Neural progenitor cell (in vitro differentiated cells): Measurements from ENCODE around the gene MPRIP. TPM values are rescaled to one million over a fixed set of nuclear protein-coding genes. Genes with fewer than 3 reads are reported as not detected.

Source experiments
- DNase-seq: peaks from one replicate; pipeline ENCODE4 v3.0.0-alpha.2; 2016; ENCODE audit warnings: low spot score
- H2AFZ ChIP-seq: fragments of 200-600 bp; sonication (generic); replicated peaks from 2 replicates; pipeline ENCODE4 v1.6.1; 2016; ENCODE audit warnings: antibody characterized with exemption
- H3F3A ChIP-seq: fragments of 200-600 bp; sonication (generic); 2 replicates; pipeline ENCODE4 v1.6.1; 2016; ENCODE audit warnings: antibody characterized with exemption, low read depth
- H3K27ac ChIP-seq: fragments of 200-600 bp; sonication (generic); 2 replicates; pipeline ENCODE4 v1.5.1; 2016; ENCODE audit warnings: mild to moderate bottlenecking
- H3K27me3 ChIP-seq: fragments of 200-600 bp; sonication (generic); 2 replicates; pipeline ENCODE4 v1.6.1; 2016; ENCODE audit warnings: mild to moderate bottlenecking, moderate library complexity
- H3K36me3 ChIP-seq: fragments of 200-600 bp; sonication (generic); 2 replicates; pipeline ENCODE4 v1.5.1; 2016
- H3K4me1 ChIP-seq: fragments of 200-600 bp; sonication (generic); 2 replicates; pipeline ENCODE4 v1.6.1; 2016; ENCODE audit warnings: mixed run types
- H3K4me2 ChIP-seq: fragments of 200-600 bp; sonication (generic); 2 replicates; pipeline ENCODE4 v1.6.1; 2016
- H3K4me3 ChIP-seq: fragments of 200-600 bp; sonication (generic); 2 replicates; pipeline ENCODE4 v1.5.1; 2016
- H3K79me2 ChIP-seq: fragments of 200-600 bp; sonication (generic); 2 replicates; pipeline ENCODE4 v1.6.1; 2016; ENCODE audit warnings: low read depth
- H3K9ac ChIP-seq: fragments of 200-600 bp; sonication (generic); 2 replicates; pipeline ENCODE4 v1.6.1; 2016
- H3K9me3 ChIP-seq: fragments of 200-600 bp; sonication (generic); 2 replicates; pipeline ENCODE4 v1.5.1; 2016; ENCODE audit warnings: low read depth
- H4K20me1 ChIP-seq: fragments of 200-600 bp; sonication (generic); 2 replicates; pipeline ENCODE4 v1.6.1; 2016; ENCODE audit warnings: low read depth
- H3K27ac Mint-ChIP-seq: 3 replicates; pipeline ENCODE4 v1.8.0; 2021; ENCODE audit warnings: mixed read lengths
- H3K27me3 Mint-ChIP-seq: 2 replicates; pipeline ENCODE4 v1.8.0; 2022; ENCODE audit warnings: low read depth, mild to moderate bottlenecking, inconsistent platforms, moderate library complexity, mixed read lengths; ENCODE audit not compliant: insufficient read depth
- H3K36me3 Mint-ChIP-seq: 3 replicates; pipeline ENCODE4 v1.8.0; 2021; ENCODE audit warnings: mixed read lengths
- H3K4me1 Mint-ChIP-seq: 3 replicates; pipeline ENCODE4 v1.8.0; 2021; ENCODE audit warnings: mixed read lengths
- H3K4me3 Mint-ChIP-seq: 3 replicates; pipeline ENCODE4 v1.8.0; 2021; ENCODE audit warnings: mild to moderate bottlenecking, moderate library complexity, mixed read lengths
- H3K9me3 Mint-ChIP-seq: 3 replicates; pipeline ENCODE4 v1.8.0; 2020; ENCODE audit warnings: mixed read lengths
- EZH2 ChIP-seq: fragments of 200-600 bp; sonication (generic); IDR thresholded peaks from 2 replicates; pipeline ENCODE4 v1.6.1; 2017; ENCODE audit warnings: antibody characterized with exemption, mild to moderate bottlenecking, moderate library complexity
- EZH2phosphoT487 ChIP-seq: fragments of 200-600 bp; sonication (generic); IDR thresholded peaks from 2 replicates; pipeline ENCODE4 v1.6.1; 2017; ENCODE audit warnings: antibody characterized with exemption
- total RNA-seq: library from RNA; depleted of rRNA; stranded (reverse); fragments of >200 nt; gene quantifications from 2 replicates; pipeline ENCODE4 v1.2.3, GENCODE V29; 2015; ENCODE audit warnings: low replicate concordance
- TF ChIP-seq, protein P1 (sequence below): fragments of 200-600 bp; sonication (generic); IDR thresholded peaks from 2 replicates; pipeline ENCODE4 v1.5.1; 2017; ENCODE audit warnings: antibody characterized with exemption, mild to moderate bottlenecking

Gene MPRIP
- total RNA-seq, 1 donor from 2014 or later, result 42.1 TPM

DNA sequence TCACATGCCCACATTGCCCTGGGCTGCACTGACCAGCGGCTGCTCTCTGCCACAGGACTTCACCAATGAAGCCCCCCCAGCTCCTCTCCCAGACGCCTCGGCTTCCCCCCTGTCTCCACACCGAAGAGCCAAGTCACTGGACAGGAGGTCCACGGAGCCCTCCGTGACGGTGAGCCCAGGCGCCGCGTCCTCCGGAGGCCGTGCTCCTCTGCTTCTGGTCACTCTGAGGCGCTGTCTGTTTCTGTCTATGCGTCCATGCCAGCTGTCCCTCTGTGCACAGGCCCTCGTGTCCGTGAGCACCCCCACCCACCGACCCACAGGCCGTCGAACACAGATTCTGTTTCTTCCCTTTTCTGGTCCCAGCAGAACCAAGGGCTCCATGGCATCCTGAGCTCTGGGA lies 101.2 kb downstream of the MPRIP start:
- Mint-ChIP-seq H3K9me3 (no peaks in the 10 kb centered on the region), H3K36me3 (peaks cover 28% of the 10 kb centered on the region), H3K27me3 (peaks cover 6% of the 10 kb centered on the region), H3K27ac (no peak overlapping the region), H3K4me1 (peaks cover 7% of the 10 kb centered on the region), H3K4me3 (no peak overlapping the region)
- TF ChIP-seq EZH2 (no peak), EZH2phosphoT487 (no peak)
- TF ChIP-seq, protein P1, sequence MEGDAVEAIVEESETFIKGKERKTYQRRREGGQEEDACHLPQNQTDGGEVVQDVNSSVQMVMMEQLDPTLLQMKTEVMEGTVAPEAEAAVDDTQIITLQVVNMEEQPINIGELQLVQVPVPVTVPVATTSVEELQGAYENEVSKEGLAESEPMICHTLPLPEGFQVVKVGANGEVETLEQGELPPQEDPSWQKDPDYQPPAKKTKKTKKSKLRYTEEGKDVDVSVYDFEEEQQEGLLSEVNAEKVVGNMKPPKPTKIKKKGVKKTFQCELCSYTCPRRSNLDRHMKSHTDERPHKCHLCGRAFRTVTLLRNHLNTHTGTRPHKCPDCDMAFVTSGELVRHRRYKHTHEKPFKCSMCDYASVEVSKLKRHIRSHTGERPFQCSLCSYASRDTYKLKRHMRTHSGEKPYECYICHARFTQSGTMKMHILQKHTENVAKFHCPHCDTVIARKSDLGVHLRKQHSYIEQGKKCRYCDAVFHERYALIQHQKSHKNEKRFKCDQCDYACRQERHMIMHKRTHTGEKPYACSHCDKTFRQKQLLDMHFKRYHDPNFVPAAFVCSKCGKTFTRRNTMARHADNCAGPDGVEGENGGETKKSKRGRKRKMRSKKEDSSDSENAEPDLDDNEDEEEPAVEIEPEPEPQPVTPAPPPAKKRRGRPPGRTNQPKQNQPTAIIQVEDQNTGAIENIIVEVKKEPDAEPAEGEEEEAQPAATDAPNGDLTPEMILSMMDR, result no peak
- no peaks in the 10 kb centered on the region for H3K4me1 ChIP-seq
- no peak for DNase-seq
- no peaks in the 10 kb centered on the region for H3K79me2 ChIP-seq
- H4K20me1 ChIP-seq, result no peaks in the 10 kb centered on the region
- H3K4me3 ChIP-seq, result no peak overlapping the region
- H3K9me3 ChIP-seq, result no peaks in the 10 kb centered on the region
- H3K27ac ChIP-seq, result no peak overlapping the region
- no peaks in the 10 kb centered on the region for H3F3A ChIP-seq
- H2AFZ ChIP-seq, result no peak overlapping the region
- H3K4me2 ChIP-seq, result no peak overlapping the region
- no peaks in the 10 kb centered on the region for H3K27me3 ChIP-seq
- H3K36me3 ChIP-seq, result no peaks in the 10 kb centered on the region
- H3K9ac ChIP-seq, result no peak overlapping the region

DNA sequence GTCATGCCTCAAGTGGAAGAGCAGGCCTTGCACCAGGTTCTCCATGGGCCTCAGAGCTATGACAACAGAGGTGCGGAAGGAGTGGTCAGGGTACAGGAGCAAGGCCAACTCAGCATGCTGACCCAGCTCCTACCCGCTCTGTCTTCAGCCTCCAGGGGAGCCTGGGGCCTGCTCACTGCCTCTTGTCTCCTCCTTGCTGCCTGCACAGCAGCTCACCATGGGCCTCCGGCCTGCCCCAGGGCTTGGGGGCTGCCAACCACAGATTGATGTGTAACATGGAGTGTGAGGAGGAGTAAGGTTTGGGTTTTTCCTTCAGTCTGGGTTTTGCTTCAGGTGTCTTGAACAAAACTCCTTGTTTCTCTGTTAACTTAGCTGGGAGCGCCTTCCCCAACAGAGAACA lies 101.8 kb downstream of the MPRIP start:
- H3K4me1 Mint-ChIP-seq, result peaks cover 7% of the 10 kb centered on the region
- H3K9me3 Mint-ChIP-seq, result no peaks in the 10 kb centered on the region
- H3K4me3 Mint-ChIP-seq, result no peak overlapping the region
- Histone ChIP-seq H3F3A (no peaks in the 10 kb centered on the region), H3K9ac (no peak overlapping the region), H4K20me1 (no peaks in the 10 kb centered on the region), H3K4me3 (no peak overlapping the region), H3K79me2 (no peaks in the 10 kb centered on the region), H3K36me3 (no peaks in the 10 kb centered on the region), H3K27me3 (no peaks in the 10 kb centered on the region), H2AFZ (no peak overlapping the region), H3K9me3 (no peaks in the 10 kb centered on the region), H3K4me2 (no peak overlapping the region), H3K4me1 (no peaks in the 10 kb centered on the region), H3K27ac (no peak overlapping the region)
- TF ChIP-seq, protein P1, result no peak
- TF ChIP-seq EZH2 (no peak), EZH2phosphoT487 (no peak)
- peaks cover 28% of the 10 kb centered on the region for H3K36me3 Mint-ChIP-seq
- DNase-seq, result no peak
- no peak overlapping the region for H3K27ac Mint-ChIP-seq
- peaks cover 6% of the 10 kb centered on the region for H3K27me3 Mint-ChIP-seq

- no peaks in the 10 kb centered on the region for H3K36me3 ChIP-seq
- H3K27me3 ChIP-seq, result no peaks in the 10 kb centered on the region
- no peak for DNase-seq
- H3K4me1 Mint-ChIP-seq, result peaks cover 7% of the 10 kb centered on the region
- peaks cover 10% of the 10 kb centered on the region for H3K27me3 Mint-ChIP-seq
- no peak overlapping the region for H3K4me3 ChIP-seq
- H3K4me1 ChIP-seq, result no peaks in the 10 kb centered on the region
- H3K36me3 Mint-ChIP-seq, result peaks cover 32% of the 10 kb centered on the region
- no peak overlapping the region for H3K9ac ChIP-seq
- H3K4me2 ChIP-seq, result no peak overlapping the region
- H3K27ac Mint-ChIP-seq, result peak overlapping the region; percentile 37
- TF ChIP-seq EZH2 (no peak), EZH2phosphoT487 (no peak)
- TF ChIP-seq, protein P1, result no peak
- no peak overlapping the region for H3K4me3 Mint-ChIP-seq
- no peak overlapping the region for H2AFZ ChIP-seq
- no peak overlapping the region for H3K27ac ChIP-seq
- no peaks in the 10 kb centered on the region for H4K20me1 ChIP-seq
- no peaks in the 10 kb centered on the region for H3K79me2 ChIP-seq
- no peaks in the 10 kb centered on the region for H3F3A ChIP-seq
- no peaks in the 10 kb centered on the region for H3K9me3 ChIP-seq
- H3K9me3 Mint-ChIP-seq, result no peaks in the 10 kb centered on the region
These were observed 102.8 kb downstream of the MPRIP start for GRCh38 chr17:17144916-17145665.
